ENCODE results near the gene TNNT3.

Gene TNNT3

GRCh38 chr11:1889224-1889930 lies 30.1 kb upstream of the TNNT3 start:
- Mint-ChIP-seq H3K9me3 (peaks cover 5 to 10% of the 10 kb centered on the region in 2 donors), H3K4me3 (peak overlapping the region; percentile 74 to 82), H3K4me1 (peaks cover 65% of the 10 kb centered on the region), H3K27me3 (no peaks in the 10 kb centered on the region), H3K27ac (peak overlapping the region; percentile 79 to 88)
- ATAC-seq (peak; percentile 88), DNase-seq (peak; percentile 74 to 89)

- peak in 1 of 2 donors; percentile 48 for DNase-seq
- no peaks in the 10 kb centered on the region for H3K27me3 Mint-ChIP-seq
- H3K4me3 Mint-ChIP-seq, result peak overlapping the region; percentile 74 to 82
- peak overlapping the region; percentile 69 to 79 for H3K27ac Mint-ChIP-seq
- peak; percentile 31 for ATAC-seq
- peaks cover 5 to 10% of the 10 kb centered on the region in 2 donors for H3K9me3 Mint-ChIP-seq
- peaks cover 65% of the 10 kb centered on the region for H3K4me1 Mint-ChIP-seq
These were observed 29.3 kb upstream of the TNNT3 start for GRCh38 chr11:1889941-1890855.

- Mint-ChIP-seq H3K27me3 (peaks cover 7% of the 10 kb centered on the region), H3K4me3 (peak overlapping the region; percentile 74 to 82), H3K4me1 (peaks cover 65% of the 10 kb centered on the region), H3K9me3 (peaks cover 5 to 10% of the 10 kb centered on the region in 2 donors), H3K27ac (peak overlapping the region; percentile 52 to 94)
- ATAC-seq (peak; percentile 33), DNase-seq (no peak)
These were observed 28.4 kb upstream of the TNNT3 start for GRCh38 chr11:1890856-1891830.

GRCh38 chr11:1891831-1892115 lies 27.7 kb upstream of the TNNT3 start, which contains the start of gene PRR33:
Gene PRR33 (minus strand): TSS chr11:1891895. CDS start chr11:1890584, 1,311 bp downstream.
- ATAC-seq (no peak), DNase-seq (no peak)
- peaks cover 68% of the 10 kb centered on the region for H3K4me1 Mint-ChIP-seq
- H3K27me3 Mint-ChIP-seq, result peaks cover 13% of the 10 kb centered on the region
- H3K9me3 Mint-ChIP-seq, result peaks cover 5 to 10% of the 10 kb centered on the region in 2 donors
- H3K4me3 Mint-ChIP-seq, result peak within 1 kb of the TSS; percentile 74 to 82
- H3K27ac Mint-ChIP-seq, result peak within 1 kb of the TSS; percentile 74 to 94

- Mint-ChIP-seq H3K4me1 (peaks cover 72% of the 10 kb centered on the region), H3K9me3 (peaks cover 5 to 10% of the 10 kb centered on the region in 2 donors), H3K27me3 (peaks cover 16% of the 10 kb centered on the region), H3K27ac (peak overlapping the region in 1 of 2 donors; percentile 43), H3K4me3 (no peak overlapping the region)
- DNase-seq, result no peak
- no peak for ATAC-seq
These were observed 27.4 kb upstream of the TNNT3 start for GRCh38 chr11:1892116-1892515.

- no peak for DNase-seq
- H3K9me3 Mint-ChIP-seq, result peaks cover 5 to 10% of the 10 kb centered on the region in 2 donors
- peaks cover 21% of the 10 kb centered on the region for H3K27me3 Mint-ChIP-seq
- no peak for ATAC-seq
- H3K27ac Mint-ChIP-seq, result peak overlapping the region; percentile 43 to 74
- peak overlapping the region; percentile 17 to 26 for H3K4me3 Mint-ChIP-seq
- H3K4me1 Mint-ChIP-seq, result peaks cover 70% of the 10 kb centered on the region
These were observed 26.9 kb upstream of the TNNT3 start for GRCh38 chr11:1892558-1892957.

GRCh38 chr11:1893581-1894359 lies 25.7 kb upstream of the TNNT3 start:
- ATAC-seq, result no peak
- DNase-seq, result no peak
- Mint-ChIP-seq H3K27me3 (peaks cover 22% of the 10 kb centered on the region), H3K4me1 (peaks cover 58% of the 10 kb centered on the region), H3K4me3 (peak overlapping the region in 1 of 2 donors; percentile 0), H3K9me3 (peaks cover 5 to 10% of the 10 kb centered on the region in 2 donors), H3K27ac (peak overlapping the region in 1 of 2 donors; percentile 48)

GRCh38 chr11:1894759-1895158 lies 24.7 kb upstream of the TNNT3 start:
- Mint-ChIP-seq H3K4me1 (peaks cover 48% of the 10 kb centered on the region), H3K27me3 (peaks cover 22% of the 10 kb centered on the region), H3K27ac (no peak overlapping the region), H3K9me3 (peaks cover 5 to 10% of the 10 kb centered on the region in 2 donors), H3K4me3 (no peak overlapping the region)
- DNase-seq (no peak), ATAC-seq (no peak)

GRCh38 chr11:1896468-1896867 lies 23.0 kb upstream of the TNNT3 start:
- peaks cover 31% of the 10 kb centered on the region for H3K4me1 Mint-ChIP-seq
- H3K9me3 Mint-ChIP-seq, result peaks cover 5 to 10% of the 10 kb centered on the region in 2 donors
- ATAC-seq, result no peak
- peak overlapping the region in 1 of 2 donors; percentile 52 for H3K4me3 Mint-ChIP-seq
- no peak for DNase-seq
- H3K27me3 Mint-ChIP-seq, result peaks cover 22% of the 10 kb centered on the region
- H3K27ac Mint-ChIP-seq, result no peak overlapping the region

GRCh38 chr11:1896923-1897322 lies 22.6 kb upstream of the TNNT3 start:
- H3K4me1 Mint-ChIP-seq, result peaks cover 27% of the 10 kb centered on the region

GRCh38 chr11:1899090-1899489 lies 20.4 kb upstream of the TNNT3 start:
- Mint-ChIP-seq H3K4me3 (no peak overlapping the region), H3K27me3 (peaks cover 22% of the 10 kb centered on the region), H3K27ac (no peak overlapping the region), H3K4me1 (peaks cover 6% of the 10 kb centered on the region), H3K9me3 (no peaks in the 10 kb centered on the region)
- DNase-seq (no peak), ATAC-seq (no peak)

More at GRCh38 chr11:1896923-1897322, 22.6 kb upstream of the TNNT3 start:
- Mint-ChIP-seq H3K4me3 (peak overlapping the region; percentile 45 to 52), H3K27ac (no peak overlapping the region), H3K27me3 (peaks cover 22% of the 10 kb centered on the region), H3K9me3 (peaks cover 5 to 10% of the 10 kb centered on the region in 2 donors)
- ATAC-seq (no peak), DNase-seq (no peak)

- DNase-seq (no peak), ATAC-seq (no peak)
- Mint-ChIP-seq H3K4me1 (peaks cover 6% of the 10 kb centered on the region), H3K4me3 (no peak overlapping the region), H3K9me3 (no peaks in the 10 kb centered on the region), H3K27me3 (peaks cover 22% of the 10 kb centered on the region), H3K27ac (no peak overlapping the region)
These were observed 19.8 kb upstream of the TNNT3 start for GRCh38 chr11:1899686-1900085.

- H3K27ac Mint-ChIP-seq, result no peak overlapping the region
- ATAC-seq (no peak), DNase-seq (no peak)
- H3K4me3 Mint-ChIP-seq, result no peak overlapping the region
- peaks cover 6% of the 10 kb centered on the region for H3K27me3 Mint-ChIP-seq
- H3K4me1 Mint-ChIP-seq, result no peaks in the 10 kb centered on the region
- H3K9me3 Mint-ChIP-seq, result no peaks in the 10 kb centered on the region
These were observed 13.3 kb upstream of the TNNT3 start for GRCh38 chr11:1906181-1906580.
